Stimulated activated naive CD8-positive, alpha-beta T cell treated with anti-CD3 and anti-CD28 coated beads, Interleukin-15, amount 100 ng/mL, for 72 hours (primary cell): ENCODE data around the gene DDX3Y.

Experiments used
- ATAC-seq: fragments of 150-1000 bp; cut with Tn5 transposase; 2 replicates; pipeline ENCODE4 v1.10.0; 2021; ENCODE audit warnings: mild to moderate bottlenecking, moderate library complexity
- DNase-seq, 2 donors: peaks; one replicate each; pipeline ENCODE4 v3.0.0; 2021 to 2022
- H3K27ac Mint-ChIP-seq, 2 donors: one replicate each; pipeline ENCODE4 v1.8.0; 2022; ENCODE audit warnings: mild to moderate bottlenecking in 2 of 2, mixed read lengths in 2 of 2, moderate library complexity in 2 of 2
- H3K27me3 Mint-ChIP-seq: one replicate; pipeline ENCODE4 v1.8.0; 2022; ENCODE audit warnings: mixed read lengths
- H3K4me1 Mint-ChIP-seq: one replicate; pipeline ENCODE4 v1.8.0; 2022; ENCODE audit warnings: mild to moderate bottlenecking, mixed read lengths
- H3K4me3 Mint-ChIP-seq, 2 donors: one replicate each; pipeline ENCODE4 v1.8.0; 2022; ENCODE audit warnings: mild to moderate bottlenecking in 2 of 2, mixed read lengths in 2 of 2, moderate library complexity in 1 of 2
- H3K9me3 Mint-ChIP-seq, 2 donors: one replicate each; pipeline ENCODE4 v1.8.0; 2022; ENCODE audit warnings: mixed read lengths in 2 of 2

Gene DDX3Y

GRCh38 chrY:12904618-12905516 is at the start of gene DDX3Y:
Gene DDX3Y, plus strand, starts transcription at chrY:12904868. Its CDS starts 69 bp downstream, at chrY:12904937.
- DNase-seq (peak; percentile 76 to 95), ATAC-seq (peak; percentile 90)
- H3K4me3 Mint-ChIP-seq: peak within 1 kb of the TSS; percentile 91 to 93
- no peaks in the 10 kb centered on the region for H3K9me3 Mint-ChIP-seq
- H3K27me3 Mint-ChIP-seq: no peaks in the 10 kb centered on the region
- H3K27ac Mint-ChIP-seq: peak within 1 kb of the TSS; percentile 99 to 100
- H3K4me1 Mint-ChIP-seq: peaks cover 13% of the 10 kb centered on the region

GRCh38 chrY:12855791-12856275 is 48.8 kb upstream of the DDX3Y start:
- Mint-ChIP-seq H3K4me3 (no peak overlapping the region), H3K4me1 (no peaks in the 10 kb centered on the region), H3K9me3 (no peaks in the 10 kb centered on the region), H3K27me3 (no peaks in the 10 kb centered on the region), H3K27ac (no peak overlapping the region)
- ATAC-seq (no peak), DNase-seq (no peak)

- Mint-ChIP-seq H3K4me1 (no peaks in the 10 kb centered on the region), H3K27ac (no peak overlapping the region), H3K9me3 (no peaks in the 10 kb centered on the region), H3K27me3 (no peaks in the 10 kb centered on the region), H3K4me3 (no peak overlapping the region)
- DNase-seq (no peak), ATAC-seq (no peak)
These were observed 36.7 kb upstream of the DDX3Y start for GRCh38 chrY:12867960-12868359.

- ATAC-seq (no peak), DNase-seq (no peak)
- Mint-ChIP-seq H3K9me3 (no peaks in the 10 kb centered on the region), H3K27me3 (no peaks in the 10 kb centered on the region), H3K4me3 (no peak overlapping the region), H3K27ac (no peak overlapping the region), H3K4me1 (no peaks in the 10 kb centered on the region)
These were observed 7.7 kb upstream of the DDX3Y start for GRCh38 chrY:12896973-12897372.

GRCh38 chrY:12898604-12899003 is 6.1 kb upstream of the DDX3Y start:
- H3K27me3 Mint-ChIP-seq: no peaks in the 10 kb centered on the region
- DNase-seq (no peak), ATAC-seq (no peak)
- H3K9me3 Mint-ChIP-seq: no peaks in the 10 kb centered on the region
- H3K27ac Mint-ChIP-seq: no peak overlapping the region
- no peak overlapping the region for H3K4me3 Mint-ChIP-seq
- H3K4me1 Mint-ChIP-seq: no peaks in the 10 kb centered on the region

- H3K4me3 Mint-ChIP-seq: peak overlapping the region; percentile 91 to 93
- H3K27ac Mint-ChIP-seq: peak overlapping the region; percentile 99 to 100
- H3K27me3 Mint-ChIP-seq: no peaks in the 10 kb centered on the region
- no peaks in the 10 kb centered on the region for H3K9me3 Mint-ChIP-seq
- peaks cover 19% of the 10 kb centered on the region for H3K4me1 Mint-ChIP-seq
- DNase-seq (peak; percentile 47 to 90), ATAC-seq (peak; percentile 72)
These were observed 827 bp downstream of the DDX3Y start for GRCh38 chrY:12905517-12905872.

GRCh38 chrY:12905895-12906294 is 1.2 kb downstream of the DDX3Y start:
- no peak for ATAC-seq
- peaks cover 19% of the 10 kb centered on the region for H3K4me1 Mint-ChIP-seq

GRCh38 chrY:12913541-12913940 is 8.9 kb downstream of the DDX3Y start:
- ATAC-seq (no peak), DNase-seq (no peak)
- Mint-ChIP-seq H3K4me3 (no peak overlapping the region), H3K27me3 (no peaks in the 10 kb centered on the region), H3K4me1 (peaks cover 11% of the 10 kb centered on the region), H3K27ac (peak overlapping the region in 1 of 2 donors; percentile 19), H3K9me3 (no peaks in the 10 kb centered on the region)

More at GRCh38 chrY:12905895-12906294, 1.2 kb downstream of the DDX3Y start:
- peak in 1 of 2 donors; percentile 43 for DNase-seq
- Mint-ChIP-seq H3K9me3 (no peaks in the 10 kb centered on the region), H3K27me3 (no peaks in the 10 kb centered on the region), H3K4me3 (peak overlapping the region; percentile 91 to 93), H3K27ac (peak overlapping the region; percentile 99 to 100)

GRCh38 chrY:12928043-12928442 is 23.4 kb downstream of the DDX3Y start:
- Mint-ChIP-seq H3K9me3 (no peaks in the 10 kb centered on the region), H3K4me1 (no peaks in the 10 kb centered on the region), H3K27ac (no peak overlapping the region), H3K27me3 (no peaks in the 10 kb centered on the region), H3K4me3 (no peak overlapping the region)
- DNase-seq: no peak
- ATAC-seq: no peak

GRCh38 chrY:12941725-12942687 is 37.3 kb downstream of the DDX3Y start:
- Mint-ChIP-seq H3K9me3 (peaks cover 0 to 7% of the 10 kb centered on the region in 2 donors), H3K27ac (no peak overlapping the region), H3K4me1 (no peaks in the 10 kb centered on the region), H3K4me3 (no peak overlapping the region), H3K27me3 (no peaks in the 10 kb centered on the region)
- DNase-seq (no peak), ATAC-seq (no peak)
